AML-193 (cell line): Measurements from ENCODE around the gene SHH.
"Not testable (repeated sequence)": the region's sequence is repeated elsewhere in the genome, so short reads cannot be mapped to it uniquely, and the experiment has no call there.

Experiments used
- DNase-seq, 2 experiments: peaks; one replicate each; lab custom pipeline; 2025; lab: John Stamatoyannopoulos, UW

The SHH gene

DNA sequence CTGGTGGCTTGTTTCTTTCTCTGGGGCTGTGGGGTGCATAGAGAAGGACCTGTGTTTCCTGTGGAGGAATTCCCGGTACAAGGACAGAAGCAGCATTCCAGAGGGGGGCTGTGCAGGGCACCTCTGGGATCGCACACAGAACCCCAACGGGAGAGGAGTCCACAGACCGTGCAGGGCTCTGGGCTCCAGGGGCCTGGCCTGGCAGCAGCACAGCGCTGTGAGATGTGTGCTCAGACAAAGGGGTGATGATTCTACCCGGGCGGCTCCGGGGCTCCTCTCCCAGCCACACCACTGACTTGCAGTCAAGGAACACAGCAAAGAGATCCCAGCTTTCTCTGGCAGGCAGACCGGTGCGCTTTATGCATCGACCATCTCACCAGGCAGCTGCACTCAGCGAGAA lies 6.9 kb upstream of the SHH start:
- no peak for DNase-seq

GRCh38 chr7:155818820-155819168 lies 6.5 kb upstream of the SHH start:
- no peak for DNase-seq

- no peak for DNase-seq
Measured at GRCh38 chr7:155818154-155818819, 6.0 kb upstream of the SHH start.

GRCh38 chr7:155817515-155817914 lies 5.3 kb upstream of the SHH start:
- not testable (repeated sequence) for DNase-seq

DNA sequence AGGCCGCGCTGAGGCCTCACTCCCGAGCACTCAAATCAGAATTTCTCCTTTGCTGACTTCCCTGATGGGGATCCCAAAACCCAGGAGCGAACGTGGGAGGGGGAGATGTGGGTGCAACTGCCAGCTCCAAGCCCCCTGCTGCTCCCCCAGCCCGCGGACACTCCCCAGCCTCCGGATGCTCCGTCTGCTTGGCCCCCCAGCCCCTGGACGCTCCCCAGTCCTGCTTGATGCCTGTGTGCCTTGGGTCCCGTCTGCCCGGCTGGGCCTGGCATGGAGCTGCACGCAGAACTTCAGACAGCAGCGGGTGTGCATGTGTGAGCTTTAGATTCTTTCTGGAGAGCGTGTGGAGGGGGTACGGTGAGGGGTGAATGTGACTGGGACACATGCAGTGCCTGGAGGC lies 4.7 kb upstream of the SHH start:
- DNase-seq: no peak

DNA sequence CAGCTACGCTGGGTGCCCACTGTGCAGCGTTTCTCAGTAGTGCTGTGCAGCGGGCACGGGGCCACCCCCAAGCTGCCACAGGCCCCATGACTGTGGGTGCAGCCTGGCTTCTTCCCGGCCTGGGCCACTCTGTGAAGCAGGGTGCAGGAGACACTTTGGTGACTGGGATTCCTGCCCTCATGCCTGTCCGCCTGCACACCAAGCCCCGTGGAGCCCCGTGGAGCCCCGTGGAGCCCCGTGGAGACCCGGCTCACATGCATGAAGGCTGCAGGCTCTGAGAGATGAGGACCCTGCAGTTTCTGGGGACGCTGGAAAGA lies 3.9 kb upstream of the SHH start:
- no peak for DNase-seq

DNA sequence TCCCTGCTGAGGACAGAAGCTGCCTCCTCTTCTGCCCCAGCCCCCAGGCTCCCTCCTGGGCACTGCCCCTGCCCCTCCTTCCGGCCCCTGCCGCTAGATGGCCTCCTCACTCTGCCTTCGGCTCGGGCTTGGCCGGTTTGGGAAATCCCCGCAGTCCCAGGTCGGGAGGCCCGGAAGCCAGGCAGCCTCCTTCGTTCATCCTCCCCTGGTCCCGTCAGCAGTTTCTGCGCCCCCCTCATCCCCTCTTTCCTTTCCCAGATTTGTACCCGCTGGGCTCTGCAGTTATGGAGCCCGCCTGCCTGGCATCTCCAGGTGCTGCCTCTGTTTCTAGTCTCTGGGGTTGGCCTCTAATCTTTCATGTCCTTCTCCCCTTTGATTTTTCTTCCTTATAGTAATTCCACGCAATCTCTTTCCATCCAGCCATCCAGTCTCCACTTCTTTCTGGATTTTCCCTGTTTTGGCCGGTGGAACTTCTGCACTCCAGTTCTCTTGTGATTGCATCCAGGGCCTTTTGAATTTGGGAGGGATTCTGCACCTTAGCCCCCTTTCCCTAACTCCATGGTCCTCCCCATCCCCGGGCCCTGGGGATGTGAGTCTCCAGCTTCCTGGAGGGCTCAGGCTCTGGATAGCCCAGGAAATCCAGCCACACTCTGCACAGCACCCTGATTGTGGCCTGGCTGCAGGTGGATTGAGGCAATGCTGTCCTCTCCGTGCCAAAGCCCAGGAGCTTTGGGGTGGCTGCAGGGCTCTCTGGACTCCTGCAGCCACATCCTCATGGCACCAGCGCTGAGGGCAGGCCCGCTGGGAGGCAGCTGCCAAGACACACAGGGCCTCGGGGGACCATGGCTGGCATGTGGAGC lies 3.3 kb upstream of the SHH start:
- peak; percentile 25 to 33 for DNase-seq

DNA sequence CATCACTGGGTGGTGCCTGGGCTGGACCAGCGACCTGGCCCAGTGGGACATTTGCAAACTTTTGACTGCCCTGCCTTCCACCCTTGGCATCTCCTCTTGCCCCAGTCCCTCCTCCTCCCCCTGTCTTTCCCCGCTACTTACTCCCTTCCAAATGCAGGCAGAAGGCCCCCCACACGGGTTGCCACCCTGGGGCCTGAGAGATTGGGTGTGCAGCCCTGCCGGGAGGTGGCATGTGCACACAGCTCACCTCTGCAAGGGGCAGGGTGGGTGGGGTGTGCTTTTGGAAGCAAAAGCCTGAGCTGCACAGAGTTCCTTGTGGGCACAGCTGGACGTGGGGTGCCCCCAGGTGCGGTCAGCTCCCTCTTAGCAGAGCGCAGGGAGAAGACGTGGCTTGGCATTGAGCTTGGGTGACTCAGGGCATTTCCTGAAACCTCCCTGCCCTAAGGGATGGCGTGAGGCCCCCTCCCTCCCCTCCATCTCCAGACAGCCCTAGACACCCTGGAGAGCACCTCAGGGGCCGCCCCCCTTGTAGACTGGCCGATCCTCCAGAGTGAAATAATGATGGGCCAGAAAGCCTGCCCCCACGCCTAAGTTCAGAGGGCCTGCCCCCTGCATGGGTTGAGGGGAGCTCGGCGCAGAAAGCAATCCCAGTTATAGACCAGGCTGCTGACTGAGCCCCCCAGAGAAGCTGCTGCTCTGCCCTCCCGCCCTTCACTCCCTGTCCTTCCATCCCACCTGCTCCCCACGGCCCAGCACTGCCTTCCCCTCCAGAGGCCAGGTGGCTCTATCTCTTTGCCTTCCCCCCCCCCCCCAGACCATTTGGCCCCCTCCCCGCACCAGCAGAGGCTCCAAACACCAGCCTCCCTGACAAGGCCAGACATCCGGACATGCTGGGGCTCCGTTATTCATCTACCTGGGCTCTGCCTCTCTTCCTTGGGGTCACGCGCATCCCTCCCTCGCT lies 2.3 kb upstream of the SHH start:
- no peak for DNase-seq

DNA sequence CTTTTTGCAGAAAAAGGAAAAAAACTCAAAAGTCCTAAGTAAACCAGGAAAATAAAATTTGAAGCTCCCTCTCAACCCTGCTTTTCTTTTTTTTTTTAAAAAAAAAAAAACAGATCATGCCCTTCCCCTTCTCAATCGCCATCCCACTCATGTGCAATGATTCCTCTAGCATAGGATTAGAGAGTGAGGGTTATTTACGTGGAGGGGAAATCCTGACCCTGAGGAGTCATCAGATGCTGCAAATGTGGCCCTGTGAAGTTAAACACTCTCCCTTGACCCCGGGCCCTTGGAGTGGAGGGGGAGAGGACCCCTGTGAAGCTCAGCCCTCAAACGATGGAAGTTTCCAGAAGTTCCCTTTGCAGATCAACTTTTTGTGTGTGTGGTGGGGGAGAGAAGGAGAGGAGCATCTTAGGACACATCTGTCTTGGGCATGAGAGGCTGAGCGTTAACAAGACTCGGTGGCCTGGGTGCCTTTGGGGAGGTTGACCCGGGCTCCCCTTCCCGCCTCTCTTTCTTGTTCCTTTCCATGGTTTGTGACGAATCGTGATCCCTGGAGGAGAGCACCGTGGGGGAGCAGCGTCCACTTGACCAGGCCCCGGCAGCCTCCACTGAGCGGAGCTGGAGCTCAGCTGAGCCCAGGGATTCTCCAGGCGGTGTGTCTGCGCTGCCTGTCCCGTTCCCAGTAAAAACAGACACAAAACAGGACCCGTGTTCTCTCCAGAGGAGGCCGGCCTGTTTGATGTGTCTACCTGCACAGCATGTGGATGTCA lies 1.5 kb upstream of the SHH start:
- DNase-seq: no peak

GRCh38 chr7:155813125-155813524 lies 862 bp upstream of the SHH start:
- no peak for DNase-seq

DNA sequence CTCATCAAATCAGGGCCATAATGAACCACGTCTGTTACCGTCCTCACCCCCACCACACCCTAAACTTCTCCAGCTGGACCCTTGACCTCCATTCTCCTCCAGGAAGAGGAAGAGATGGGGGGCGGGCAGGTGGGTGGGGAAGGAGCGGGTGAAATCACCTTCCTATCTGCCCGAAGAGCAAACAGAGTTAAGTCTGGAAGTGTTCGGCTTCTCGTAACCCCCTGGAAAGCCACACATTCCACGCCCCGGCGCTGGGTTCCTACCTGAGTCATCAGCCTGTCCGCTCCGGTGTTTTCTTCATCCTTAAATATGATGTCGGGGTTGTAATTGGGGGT lies 736 bp downstream of the SHH start:
- no peak for DNase-seq

DNA sequence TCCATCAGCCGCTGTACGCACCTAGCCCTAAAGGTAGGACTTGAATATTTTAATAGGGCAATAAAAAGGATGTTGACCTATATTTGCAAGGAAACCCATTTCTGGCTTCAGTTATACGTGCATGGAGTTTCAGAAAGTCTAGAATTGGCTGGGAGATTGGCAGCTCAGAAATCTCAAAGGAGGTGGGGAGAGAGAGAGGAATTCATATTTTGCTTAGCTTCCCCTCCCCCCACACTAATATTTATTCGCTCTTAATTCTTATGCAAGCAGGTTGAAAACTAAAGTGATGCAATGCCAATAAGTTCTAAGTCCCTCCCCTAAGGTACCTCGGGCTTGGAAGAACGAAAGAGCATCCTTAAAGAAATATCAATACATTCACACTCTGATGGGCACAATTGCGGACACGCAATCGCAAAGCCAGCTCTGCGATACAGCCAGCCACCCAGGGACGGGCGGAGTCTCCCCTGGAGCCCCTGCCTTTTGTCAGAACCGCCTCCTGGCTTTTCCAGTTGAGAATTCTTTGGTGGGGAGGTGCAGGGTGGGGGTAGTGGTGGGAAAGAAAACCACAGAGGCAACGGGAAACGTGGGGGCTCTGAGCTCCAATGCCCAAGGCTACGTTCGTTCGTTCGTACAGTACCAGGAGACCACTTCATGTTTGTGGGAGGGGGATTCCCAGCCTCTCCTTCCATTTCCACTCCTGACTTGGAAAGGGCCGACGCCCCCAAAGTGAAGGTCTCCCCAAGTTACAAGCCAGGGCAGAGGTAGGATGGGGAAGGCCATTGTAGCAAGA lies 1.3 kb downstream of the SHH start:
- no peak for DNase-seq

- DNase-seq: no peak
Measured at GRCh38 chr7:155809947-155810769, 2.1 kb downstream of the SHH start.

- DNase-seq: no peak
Measured at GRCh38 chr7:155809332-155809946, 2.8 kb downstream of the SHH start.

- DNase-seq: no peak
Measured at GRCh38 chr7:155808549-155809331, 3.5 kb downstream of the SHH start.

- DNase-seq: no peak
Measured at GRCh38 chr7:155807789-155808548, 4.3 kb downstream of the SHH start.

- DNase-seq: no peak
Measured at GRCh38 chr7:155807065-155807671, 5.1 kb downstream of the SHH start.
